Measurements from ENCODE around the gene JMY. TPM values are rescaled to one million over a fixed set of nuclear protein-coding genes. Genes with fewer than 3 reads are reported as not detected.

The JMY gene
- total RNA-seq, 1 experiment from 2014 or later, result 12.5 TPM

GRCh38 chr5:79227484-79228025 lies 8.4 kb upstream of the JMY start:
- intact Hi-C loops (cut with micrococcal nuclease; ENCODE audit: unreplicated experiment), result no loop called here
- TF ChIP-seq CTCF (IDR thresholded peaks at IDR 0.05; ENCODE audit: unreplicated experiment), result no peak
- no peak for DNase-seq
- CTCF ChIA-PET, result no interaction called here
- Mint-ChIP-seq H3K9me3 (ENCODE audit: low read depth, unreplicated experiment) (no peaks in the 10 kb centered on the region), H3K36me3 (ENCODE audit: insufficient read depth, unreplicated experiment) (no peaks in the 10 kb centered on the region), H3K4me3 (ENCODE audit: low read depth, unreplicated experiment) (no peak overlapping the region), H3K27me3 (ENCODE audit: unreplicated experiment) (no peaks in the 10 kb centered on the region), H3K4me1 (ENCODE audit: low read depth, unreplicated experiment) (no peaks in the 10 kb centered on the region), H3K27ac (ENCODE audit: unreplicated experiment) (no peak overlapping the region)
- BruUV-seq (replicated peaks), result no TSS peak

GRCh38 chr5:79229357-79230174 lies 6.4 kb upstream of the JMY start:
- DNase-seq, result no peak
- H3K9me3 Mint-ChIP-seq (ENCODE audit: low read depth, unreplicated experiment), result no peaks in the 10 kb centered on the region
- H3K4me3 Mint-ChIP-seq (ENCODE audit: low read depth, unreplicated experiment), result no peak overlapping the region
- no peaks in the 10 kb centered on the region for H3K4me1 Mint-ChIP-seq (ENCODE audit: low read depth, unreplicated experiment)
- no peaks in the 10 kb centered on the region for H3K36me3 Mint-ChIP-seq (ENCODE audit: insufficient read depth, unreplicated experiment)
- TF ChIP-seq CTCF (IDR thresholded peaks at IDR 0.05; ENCODE audit: unreplicated experiment), result no peak
- H3K27me3 Mint-ChIP-seq (ENCODE audit: unreplicated experiment), result no peaks in the 10 kb centered on the region
- no TSS peak for BruUV-seq (replicated peaks)
- no peak overlapping the region for H3K27ac Mint-ChIP-seq (ENCODE audit: unreplicated experiment)
- intact Hi-C loops (cut with micrococcal nuclease; ENCODE audit: unreplicated experiment), result no loop called here
- CTCF ChIA-PET, result no interaction called here

- TF ChIP-seq CTCF (IDR thresholded peaks at IDR 0.05; ENCODE audit: unreplicated experiment), result no peak
- peaks cover 1% of the 10 kb centered on the region for H3K4me1 Mint-ChIP-seq (ENCODE audit: low read depth, unreplicated experiment)
- H3K27ac Mint-ChIP-seq (ENCODE audit: unreplicated experiment), result peak overlapping the region; percentile 90
- intact Hi-C loops (cut with micrococcal nuclease; ENCODE audit: unreplicated experiment), result no loop called here
- H3K9me3 Mint-ChIP-seq (ENCODE audit: low read depth, unreplicated experiment), result no peaks in the 10 kb centered on the region
- DNase-seq, result no peak
- peaks cover 48% of the 10 kb centered on the region for H3K36me3 Mint-ChIP-seq (ENCODE audit: insufficient read depth, unreplicated experiment)
- BruUV-seq (replicated peaks), result TSS peak; percentile 90
- H3K4me3 Mint-ChIP-seq (ENCODE audit: low read depth, unreplicated experiment), result peak overlapping the region; percentile 82
- CTCF ChIA-PET, result interaction anchor here (1.4 kb wide), 1 partner anchor 102 kb away, joined by 5 read pairs; no protein-coding TSS in a partner anchor
- H3K27me3 Mint-ChIP-seq (ENCODE audit: unreplicated experiment), result no peaks in the 10 kb centered on the region
These were observed 684 bp upstream of the JMY start for GRCh38 chr5:79235261-79235633.

GRCh38 chr5:79236362-79236969 lies 535 bp downstream of the JMY start:
- Mint-ChIP-seq H3K27ac (ENCODE audit: unreplicated experiment) (peak overlapping the region; percentile 90), H3K9me3 (ENCODE audit: low read depth, unreplicated experiment) (no peaks in the 10 kb centered on the region), H3K4me3 (ENCODE audit: low read depth, unreplicated experiment) (peak overlapping the region; percentile 82), H3K36me3 (ENCODE audit: insufficient read depth, unreplicated experiment) (peaks cover 48% of the 10 kb centered on the region), H3K4me1 (ENCODE audit: low read depth, unreplicated experiment) (peaks cover 13% of the 10 kb centered on the region), H3K27me3 (ENCODE audit: unreplicated experiment) (no peaks in the 10 kb centered on the region)
- no TSS peak for BruUV-seq (replicated peaks)
- no peak for TF ChIP-seq CTCF (IDR thresholded peaks at IDR 0.05; ENCODE audit: unreplicated experiment)
- intact Hi-C loops (cut with micrococcal nuclease; ENCODE audit: unreplicated experiment), result no loop called here
- peak; percentile 57 for DNase-seq
- CTCF ChIA-PET, result interaction anchor here (1.1 to 2.2 kb wide), 4 partner anchors 20 to 278 kb away, joined by 3 to 16 read pairs (median 5); partner anchors contain the start of gene HOMER1

All from Calu3 (cell line).